Neural crest cell (in vitro differentiated cells): ENCODE results near the gene CHTF18. TPM values are rescaled to one million over a fixed set of nuclear protein-coding genes. Genes with fewer than 3 reads are reported as not detected.
"Not testable (repeated sequence)": the region's sequence is repeated elsewhere in the genome, so short reads cannot be mapped to it uniquely, and the experiment has no call there.

ENCODE experiments used
- DNase-seq: peaks from one replicate; pipeline ENCODE4 v3.0.0; 2021; ENCODE audit warnings: low read depth, mixed read lengths, low spot score
- H3K27ac Mint-ChIP-seq: one replicate; pipeline ENCODE4 v1.8.0; 2021; ENCODE audit warnings: mild to moderate bottlenecking, mixed read lengths; ENCODE audit not compliant: unreplicated experiment
- H3K27me3 Mint-ChIP-seq: 2 replicates; pipeline ENCODE4 v1.8.0; 2021; ENCODE audit warnings: low read depth, mild to moderate bottlenecking, mixed read lengths
- H3K36me3 Mint-ChIP-seq: 2 replicates; pipeline ENCODE4 v1.8.0; 2021; ENCODE audit warnings: low read depth, mild to moderate bottlenecking, mixed read lengths
- H3K4me1 Mint-ChIP-seq: 2 replicates; pipeline ENCODE4 v1.8.0; 2021; ENCODE audit warnings: mixed read lengths
- H3K4me3 Mint-ChIP-seq: one replicate; pipeline ENCODE4 v1.8.0; 2021; ENCODE audit warnings: mild to moderate bottlenecking, mixed read lengths
- H3K9me3 Mint-ChIP-seq: 2 replicates; pipeline ENCODE4 v1.8.0; 2021; ENCODE audit warnings: mixed read lengths
- total RNA-seq: library from RNA; stranded (reverse); gene quantifications from 2 replicates; pipeline ENCODE4 v1.2.1, GENCODE V29; 2021
- TF ChIP-seq, protein P1 (sequence below): fragments of 200-600 bp; sonication (generic); conservative IDR thresholded peaks from 2 replicates; pipeline ENCODE4 v1.5.0; 2021; ENCODE audit warnings: antibody characterized with exemption, mild to moderate bottlenecking

Gene CHTF18
- total RNA-seq, 1 donor from 2014 or later = 169 TPM

DNA sequence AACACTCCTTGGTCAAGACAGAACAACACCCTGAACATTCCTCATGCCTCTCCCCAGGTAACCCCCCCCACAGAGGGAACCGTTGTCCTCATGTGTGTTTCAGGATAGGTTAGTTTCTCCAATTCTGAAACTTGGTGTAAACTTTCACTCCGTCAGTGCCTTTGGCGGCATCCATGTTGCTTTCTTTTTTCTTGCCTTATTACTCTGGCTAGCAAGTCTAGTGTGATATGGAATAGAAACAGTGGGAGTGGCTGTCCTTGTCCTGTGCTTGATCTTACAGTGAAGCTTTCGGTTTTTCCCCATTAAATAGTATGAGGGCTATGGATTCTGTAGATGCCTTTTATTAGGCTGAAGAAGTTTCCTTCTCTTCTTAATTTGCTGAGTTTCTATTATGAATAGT is 47.8 kb downstream of the CHTF18 start:
- peaks cover 4% of the 10 kb centered on the region for H3K27me3 Mint-ChIP-seq
- H3K4me3 Mint-ChIP-seq = no peak overlapping the region
- no peak for DNase-seq
- H3K9me3 Mint-ChIP-seq = peaks cover 3% of the 10 kb centered on the region
- H3K27ac Mint-ChIP-seq = no peak overlapping the region
- H3K36me3 Mint-ChIP-seq = peaks cover 4% of the 10 kb centered on the region
- no peaks in the 10 kb centered on the region for H3K4me1 Mint-ChIP-seq
- TF ChIP-seq, protein P1, sequence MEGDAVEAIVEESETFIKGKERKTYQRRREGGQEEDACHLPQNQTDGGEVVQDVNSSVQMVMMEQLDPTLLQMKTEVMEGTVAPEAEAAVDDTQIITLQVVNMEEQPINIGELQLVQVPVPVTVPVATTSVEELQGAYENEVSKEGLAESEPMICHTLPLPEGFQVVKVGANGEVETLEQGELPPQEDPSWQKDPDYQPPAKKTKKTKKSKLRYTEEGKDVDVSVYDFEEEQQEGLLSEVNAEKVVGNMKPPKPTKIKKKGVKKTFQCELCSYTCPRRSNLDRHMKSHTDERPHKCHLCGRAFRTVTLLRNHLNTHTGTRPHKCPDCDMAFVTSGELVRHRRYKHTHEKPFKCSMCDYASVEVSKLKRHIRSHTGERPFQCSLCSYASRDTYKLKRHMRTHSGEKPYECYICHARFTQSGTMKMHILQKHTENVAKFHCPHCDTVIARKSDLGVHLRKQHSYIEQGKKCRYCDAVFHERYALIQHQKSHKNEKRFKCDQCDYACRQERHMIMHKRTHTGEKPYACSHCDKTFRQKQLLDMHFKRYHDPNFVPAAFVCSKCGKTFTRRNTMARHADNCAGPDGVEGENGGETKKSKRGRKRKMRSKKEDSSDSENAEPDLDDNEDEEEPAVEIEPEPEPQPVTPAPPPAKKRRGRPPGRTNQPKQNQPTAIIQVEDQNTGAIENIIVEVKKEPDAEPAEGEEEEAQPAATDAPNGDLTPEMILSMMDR = no peak

DNA sequence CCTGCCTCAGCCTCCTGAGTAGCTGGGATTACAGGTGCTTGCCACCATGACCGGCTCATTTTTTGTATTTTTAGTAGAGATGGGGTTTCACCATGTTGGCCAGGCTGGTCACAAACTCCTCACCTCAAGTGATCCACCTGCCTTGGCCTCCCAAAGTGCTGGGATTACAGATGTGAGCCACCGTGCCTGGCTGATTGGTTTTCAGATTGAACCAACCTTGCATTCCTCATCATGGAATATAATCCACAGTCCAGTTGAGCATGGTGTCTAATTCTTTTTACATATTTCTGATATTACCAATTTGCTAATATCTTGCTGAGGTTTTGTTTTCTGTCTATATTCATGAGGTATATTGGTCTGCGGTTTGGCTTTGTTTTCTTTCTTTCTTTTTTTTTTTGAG is 48.4 kb downstream of the CHTF18 start:
- not testable (repeated sequence) for H3K4me1 Mint-ChIP-seq, H3K9me3 Mint-ChIP-seq, H3K4me3 Mint-ChIP-seq, H3K36me3 Mint-ChIP-seq, H3K27ac Mint-ChIP-seq, H3K27me3 Mint-ChIP-seq, DNase-seq

DNA sequence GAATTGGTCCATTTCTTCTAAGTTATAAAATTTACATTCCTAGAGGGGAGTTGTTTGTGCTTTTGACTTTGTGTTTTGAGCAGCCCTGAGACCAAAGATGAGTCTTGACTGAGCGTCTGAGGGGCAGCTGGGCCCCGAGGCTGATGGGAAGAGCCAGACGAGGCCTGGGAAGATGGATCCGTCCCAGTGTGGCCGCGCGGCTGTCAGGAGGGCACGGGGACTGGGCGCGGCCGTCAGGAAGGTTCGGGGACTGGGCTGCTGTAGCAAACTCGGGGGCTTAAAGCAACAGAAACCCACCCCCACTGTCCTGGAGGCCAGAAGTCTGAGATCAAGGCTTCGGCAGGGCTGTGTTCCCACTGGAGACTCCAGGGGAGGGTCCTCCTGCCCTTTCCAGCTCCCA is 50.3 kb downstream of the CHTF18 start:
- TF ChIP-seq, protein P1 = no peak
- H3K27ac Mint-ChIP-seq = no peak overlapping the region
- no peak overlapping the region for H3K4me3 Mint-ChIP-seq
- H3K4me1 Mint-ChIP-seq = peaks cover 8% of the 10 kb centered on the region
- no peak for DNase-seq
- peaks cover 3% of the 10 kb centered on the region for H3K9me3 Mint-ChIP-seq
- H3K27me3 Mint-ChIP-seq = peaks cover 4% of the 10 kb centered on the region
- H3K36me3 Mint-ChIP-seq = peaks cover 4% of the 10 kb centered on the region

DNA sequence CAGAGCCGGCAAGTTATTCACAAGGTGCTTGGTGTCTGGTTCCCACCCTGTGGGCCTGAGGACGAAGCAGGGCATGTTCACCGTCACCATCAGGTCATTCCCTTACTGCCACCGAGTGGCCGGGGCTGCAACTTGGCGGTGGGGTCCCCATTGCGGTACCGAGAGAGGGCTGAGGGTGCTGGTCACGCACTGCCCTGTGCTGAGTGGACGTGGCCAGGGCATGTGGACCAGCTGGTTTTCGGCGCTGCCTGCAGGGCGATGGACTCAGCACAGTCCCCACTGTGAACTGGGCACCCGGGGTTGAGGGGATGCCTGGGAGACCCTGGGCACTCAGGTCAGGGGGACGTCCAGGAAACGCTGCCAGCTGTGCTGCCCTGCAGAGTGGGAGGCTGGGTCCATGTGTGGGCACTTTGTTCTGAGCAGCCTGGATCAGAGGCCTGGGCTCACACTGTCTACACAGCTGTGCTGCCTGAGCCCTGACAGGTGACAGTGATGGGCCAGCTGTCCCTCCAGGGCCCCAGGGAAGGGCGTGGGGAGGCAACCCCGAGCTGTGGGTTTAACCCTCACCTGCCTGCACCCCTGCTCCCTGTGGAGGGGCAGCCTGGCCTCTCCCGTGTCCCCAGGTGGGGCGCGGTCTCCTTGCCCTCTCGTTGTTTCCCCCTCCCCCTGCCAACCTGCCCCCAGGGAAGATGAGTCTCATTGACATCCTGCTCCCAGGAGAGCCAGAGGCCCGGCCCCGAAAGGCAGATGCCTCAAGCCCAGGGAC is 51.4 kb downstream of the CHTF18 start:
- Mint-ChIP-seq H3K4me3 (no peak overlapping the region), H3K9me3 (peaks cover 3% of the 10 kb centered on the region), H3K36me3 (peaks cover 4% of the 10 kb centered on the region), H3K27me3 (no peaks in the 10 kb centered on the region), H3K4me1 (peaks cover 8% of the 10 kb centered on the region), H3K27ac (no peak overlapping the region)
- no peak for DNase-seq
- TF ChIP-seq, protein P1 = no peak

DNA sequence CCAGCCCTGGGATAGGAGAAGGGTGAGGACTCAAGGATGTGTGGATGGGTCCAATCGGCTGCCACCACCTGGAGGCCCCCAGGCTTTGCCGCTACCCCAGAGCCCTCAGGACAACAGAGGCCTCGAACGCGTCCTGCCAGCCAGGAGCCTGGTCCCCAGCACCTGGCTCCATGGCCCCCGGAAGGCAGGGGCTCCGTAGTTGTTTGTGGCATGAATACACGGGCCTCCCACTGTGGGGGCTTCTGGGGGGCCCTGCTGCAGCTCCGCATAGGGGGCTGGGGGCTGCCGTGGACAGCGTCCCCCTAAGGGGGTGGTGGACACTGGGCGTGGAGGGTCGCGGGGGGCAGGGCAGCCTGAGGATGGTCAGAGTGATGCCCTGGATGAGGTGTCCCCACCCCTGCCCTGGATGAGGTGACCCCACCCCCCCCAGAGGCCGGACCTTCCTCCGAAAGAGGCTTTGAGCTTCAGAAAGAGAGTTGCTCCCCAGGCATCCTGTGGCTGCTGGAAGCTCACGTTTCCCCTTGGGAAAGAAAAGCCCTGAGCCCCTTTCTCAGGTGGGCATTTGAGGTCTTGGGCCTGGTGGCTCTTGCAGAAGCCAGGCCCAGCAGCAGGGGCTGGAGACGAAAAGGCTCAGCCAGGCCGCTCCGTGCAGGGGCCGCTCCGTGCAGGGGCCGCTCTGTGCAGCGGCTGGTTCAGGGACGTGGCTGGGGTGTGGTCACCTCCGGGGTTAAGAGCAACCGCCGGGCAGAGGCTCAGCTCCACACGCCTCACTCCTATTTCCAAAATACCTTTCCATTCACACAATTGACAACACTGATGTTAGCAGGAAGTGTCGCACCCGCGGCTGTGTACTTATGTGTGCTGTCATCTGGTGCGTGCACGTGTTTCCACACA is 52.4 kb downstream of the CHTF18 start:
- peaks cover 8% of the 10 kb centered on the region for H3K4me1 Mint-ChIP-seq
- no peak overlapping the region for H3K27ac Mint-ChIP-seq
- H3K27me3 Mint-ChIP-seq = no peaks in the 10 kb centered on the region
- no peak overlapping the region for H3K4me3 Mint-ChIP-seq
- no peak for DNase-seq
- H3K36me3 Mint-ChIP-seq = peaks cover 7% of the 10 kb centered on the region
- TF ChIP-seq, protein P1 = no peak
- H3K9me3 Mint-ChIP-seq = peaks cover 3% of the 10 kb centered on the region
